HG02763 (cell line): ENCODE measurements around the gene MAGI2.
"Not testable (repeated sequence)": the region's sequence is repeated elsewhere in the genome, so short reads cannot be mapped to it uniquely, and the experiment has no call there.

Source experiments
- ATAC-seq: cut with Tn5 transposase; IDR thresholded peaks from one replicate; pipeline ENCODE4 v1.9.1; 2021; ENCODE audit warnings: mild to moderate bottlenecking, moderate library complexity; ENCODE audit not compliant: unreplicated experiment

Gene MAGI2

DNA sequence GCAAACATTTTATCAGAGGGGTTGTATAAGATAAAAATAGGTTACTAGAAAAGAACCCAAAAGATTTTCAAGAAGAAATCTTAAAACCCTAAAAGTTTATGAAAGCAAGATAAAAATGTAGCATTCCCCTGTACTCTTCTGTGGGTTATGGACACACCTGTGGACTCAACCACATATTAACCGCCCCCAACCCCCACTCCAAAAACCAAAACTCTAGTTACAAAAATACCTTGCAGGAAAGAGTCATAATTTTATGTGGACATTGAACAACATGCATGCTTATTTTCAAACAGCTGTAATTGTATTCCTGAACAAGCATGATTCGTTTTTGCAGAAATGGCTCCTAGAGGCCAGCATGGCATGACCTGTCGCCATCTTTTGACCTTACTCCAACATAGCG, 1188.0 kb downstream of the MAGI2 start:
- ATAC-seq = no peak

DNA sequence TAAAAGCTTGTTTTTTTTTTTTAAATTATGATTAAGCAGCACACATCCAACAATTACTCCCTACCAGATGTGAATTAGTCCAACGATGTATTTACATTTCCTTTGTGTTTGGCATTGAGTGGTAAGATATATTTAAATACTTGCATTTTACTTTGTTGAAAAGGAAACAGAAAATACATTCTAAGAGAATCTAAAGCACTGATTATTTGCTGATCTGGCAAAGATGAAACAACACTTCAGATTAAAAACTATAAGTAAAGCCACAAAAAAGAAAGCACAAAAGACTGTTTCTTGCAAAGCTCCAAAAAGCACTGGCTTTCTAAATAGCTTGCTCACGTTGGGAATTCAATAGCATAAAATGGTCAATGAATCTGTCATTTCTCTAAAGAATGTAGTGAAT, 1188.4 kb downstream of the MAGI2 start:
- no peak for ATAC-seq

DNA sequence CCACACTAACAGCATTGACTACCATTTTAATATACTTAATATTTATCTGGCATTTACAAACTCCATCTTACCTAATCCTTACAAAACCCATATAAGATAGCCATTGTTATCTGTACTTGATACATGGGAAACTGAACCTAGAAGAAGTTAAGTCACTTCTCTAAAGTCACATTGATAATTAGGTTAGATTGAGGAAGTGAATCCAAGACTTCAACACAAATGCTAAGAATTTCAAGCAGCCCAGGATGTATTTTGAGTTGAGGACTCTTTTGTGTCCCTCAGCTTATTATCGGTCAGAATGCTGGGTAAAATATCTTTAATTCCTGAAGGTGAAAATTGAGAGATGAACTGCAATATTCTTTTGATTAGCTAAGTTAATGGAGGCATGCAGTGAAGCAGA, 1189.4 kb downstream of the MAGI2 start:
- no peak for ATAC-seq

DNA sequence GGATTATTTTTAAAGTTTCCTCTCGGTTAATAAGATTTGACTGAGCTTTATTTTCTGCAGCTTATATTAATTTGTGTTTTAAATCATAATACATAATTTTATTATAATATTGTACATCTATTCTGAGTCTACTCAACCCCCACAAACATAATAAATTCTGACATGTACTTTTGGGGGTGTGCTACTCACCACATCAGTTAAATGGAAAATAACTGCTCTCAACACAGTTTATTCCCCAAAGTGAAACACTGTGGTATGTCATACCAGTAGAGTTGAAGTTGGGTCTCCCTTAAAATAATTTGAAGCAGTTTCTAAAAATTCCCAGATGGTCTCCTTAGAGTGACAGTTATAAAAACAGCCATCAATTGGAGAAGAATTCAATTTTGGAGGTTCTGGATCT, 1191.7 kb downstream of the MAGI2 start:
- ATAC-seq = no peak

DNA sequence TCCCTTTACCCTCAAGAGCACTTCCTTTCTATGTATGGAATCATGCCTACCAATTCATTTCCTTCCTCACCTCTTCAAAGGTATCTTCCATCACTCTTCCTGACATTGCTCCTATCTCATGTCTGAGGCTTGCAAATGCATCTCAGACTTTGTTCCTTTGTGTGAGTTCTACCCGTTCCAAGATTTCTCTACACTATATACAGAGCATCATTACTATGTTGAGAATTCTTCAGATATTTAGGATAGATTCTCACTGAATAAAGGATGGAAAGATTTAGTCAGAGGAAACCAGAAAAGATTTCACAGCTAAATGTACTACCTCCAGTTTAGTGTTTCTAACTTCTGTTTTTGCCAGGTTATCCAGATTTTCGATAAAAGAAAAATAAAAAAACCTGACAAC, 1192.2 kb downstream of the MAGI2 start:
- no peak for ATAC-seq

DNA sequence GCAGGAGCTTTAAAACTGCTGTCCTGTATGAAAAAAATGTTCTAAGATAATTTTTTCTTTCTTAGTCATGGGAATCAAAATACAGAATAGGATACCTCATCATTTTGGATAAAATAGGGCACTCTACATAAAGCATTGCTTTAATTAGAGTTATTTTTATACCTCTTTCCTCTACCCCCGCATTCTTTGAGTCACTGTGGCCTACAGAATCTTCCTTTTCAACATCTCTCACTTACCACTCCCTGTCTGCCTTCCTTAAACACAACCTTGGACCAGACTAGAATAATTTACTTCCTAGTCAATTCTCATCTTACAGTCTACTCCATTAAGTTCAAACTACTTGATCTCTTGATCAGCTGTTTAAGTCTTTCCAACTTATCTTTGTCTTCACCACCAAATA, 1192.6 kb downstream of the MAGI2 start:
- no peak for ATAC-seq

DNA sequence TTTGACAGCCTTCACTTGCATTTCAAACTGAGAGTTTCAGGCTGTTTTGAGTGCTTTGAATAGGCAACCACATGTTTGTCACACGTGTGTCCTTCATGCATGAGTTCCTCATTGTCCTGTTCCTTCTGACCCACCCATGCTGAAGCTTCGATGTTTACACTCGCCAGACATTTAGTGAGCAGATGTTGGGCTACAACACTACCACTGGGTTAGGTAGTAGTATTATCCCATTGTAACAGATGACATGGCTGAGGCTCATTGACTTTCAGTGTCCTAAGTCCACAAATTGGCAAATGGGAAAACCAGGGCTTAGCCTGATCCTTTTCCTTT, 1198.8 kb downstream of the MAGI2 start:
- ATAC-seq = no peak

DNA sequence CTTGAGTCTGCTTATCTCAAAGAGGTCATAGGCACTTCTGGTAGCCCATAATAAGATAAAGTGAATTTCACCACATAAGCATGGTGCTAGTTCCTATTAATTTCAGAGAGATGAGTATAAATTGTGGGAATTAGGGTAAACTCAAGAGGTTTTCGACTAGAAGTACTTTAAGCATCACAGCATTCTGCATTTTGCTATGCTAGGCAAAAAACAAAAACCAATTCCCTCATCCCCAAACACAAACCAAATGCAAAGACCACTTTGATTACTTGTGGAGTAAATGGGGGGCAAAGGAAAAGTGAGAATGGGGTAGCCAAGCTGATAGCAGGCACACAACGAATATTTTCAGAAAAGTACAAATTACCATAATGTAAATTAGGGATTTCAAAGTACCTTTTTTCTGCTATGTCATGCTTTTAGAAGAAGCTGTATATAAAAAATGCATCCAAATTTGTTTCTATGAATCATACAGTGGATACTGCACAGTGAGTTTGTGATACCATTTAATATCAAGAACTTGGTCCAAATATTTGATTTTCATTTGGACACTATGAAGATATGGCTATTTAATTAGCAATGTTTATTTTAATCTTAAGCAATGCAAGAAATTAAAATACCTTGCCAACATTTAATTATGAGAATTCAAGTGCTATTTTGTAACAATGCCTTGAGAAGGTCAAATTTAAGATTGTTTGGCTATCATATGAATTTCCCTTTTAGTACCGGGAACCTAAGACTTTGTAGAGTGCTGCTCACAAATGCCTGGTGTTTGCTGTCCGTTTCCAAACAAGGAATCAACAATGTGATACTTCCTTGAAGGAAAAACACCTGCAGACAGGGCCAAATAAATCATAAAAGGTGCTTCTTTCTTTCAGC, 1199.4 kb downstream of the MAGI2 start:
- no peak for ATAC-seq

DNA sequence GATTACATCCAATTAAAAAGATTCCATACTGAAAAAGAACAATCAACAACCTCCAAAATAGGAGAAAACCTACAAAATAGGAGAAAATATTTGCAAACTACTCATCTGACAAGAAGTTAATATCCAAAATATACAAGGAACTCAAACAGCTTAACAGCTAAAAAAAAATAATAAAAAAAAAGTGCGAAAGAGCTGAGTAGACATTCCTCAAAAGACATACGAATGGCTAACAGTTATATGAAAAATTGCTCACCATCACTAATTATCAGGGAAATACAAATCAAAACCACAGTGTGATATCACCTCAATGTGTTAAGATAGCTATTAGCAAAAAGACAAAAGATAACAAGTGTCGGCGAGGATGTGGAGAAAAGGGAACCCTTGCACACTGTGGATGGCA, 1204.6 kb downstream of the MAGI2 start:
- ATAC-seq = no peak

DNA sequence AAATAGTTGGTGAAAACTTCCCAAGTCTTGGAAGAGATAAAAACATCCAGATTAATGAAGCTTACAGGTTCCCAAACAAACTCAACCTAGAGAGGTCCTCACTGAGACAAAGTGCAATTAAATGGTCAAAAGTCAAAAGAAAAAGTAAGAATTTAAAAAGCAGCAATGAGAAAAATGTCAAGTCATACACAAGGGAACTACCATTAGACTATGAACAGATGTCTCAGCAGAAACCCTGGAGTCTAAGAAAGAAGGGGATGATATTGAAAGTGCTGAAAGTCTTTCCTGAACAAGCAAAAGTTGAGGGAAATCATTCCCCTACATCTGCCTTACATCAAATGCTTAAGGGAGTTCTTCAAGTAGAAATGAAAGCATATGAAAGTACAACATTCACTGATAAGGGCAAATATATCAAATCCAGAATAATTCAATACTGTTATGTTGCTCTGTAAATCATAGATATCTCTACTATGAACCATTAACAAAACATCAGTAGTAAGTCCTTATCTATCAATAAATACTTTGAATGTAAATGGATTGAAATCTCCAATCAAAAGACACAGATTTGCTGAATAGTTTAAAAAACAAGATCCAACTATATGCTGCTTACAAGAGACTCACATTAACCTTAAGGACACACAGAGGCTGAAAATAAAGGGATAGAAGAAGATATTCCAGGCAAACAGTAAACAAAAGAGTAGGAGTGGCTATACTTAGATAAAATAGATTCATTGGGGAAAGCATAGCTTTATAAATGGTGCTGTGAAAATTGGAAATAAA, 1205.4 kb downstream of the MAGI2 start:
- no peak for ATAC-seq

DNA sequence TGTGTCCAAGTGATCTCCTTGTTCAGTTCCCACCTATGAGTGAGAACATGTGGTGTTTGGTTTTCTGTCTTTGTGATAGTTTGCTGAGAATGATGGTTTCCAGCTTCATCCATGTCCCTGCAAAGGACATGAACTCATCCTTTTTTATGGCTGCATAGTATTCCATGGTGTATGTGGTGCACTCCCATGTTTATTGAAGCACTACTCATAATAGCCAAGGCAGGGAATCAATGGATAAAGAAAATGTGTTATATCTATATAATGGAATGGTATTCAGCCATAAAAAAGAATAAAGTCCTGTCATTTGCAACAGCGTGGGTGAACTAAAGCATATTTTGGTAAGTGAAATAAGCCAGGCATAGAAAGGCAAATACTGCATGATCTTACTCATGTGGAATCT, 1213.3 kb downstream of the MAGI2 start:
- not testable (repeated sequence) for ATAC-seq

DNA sequence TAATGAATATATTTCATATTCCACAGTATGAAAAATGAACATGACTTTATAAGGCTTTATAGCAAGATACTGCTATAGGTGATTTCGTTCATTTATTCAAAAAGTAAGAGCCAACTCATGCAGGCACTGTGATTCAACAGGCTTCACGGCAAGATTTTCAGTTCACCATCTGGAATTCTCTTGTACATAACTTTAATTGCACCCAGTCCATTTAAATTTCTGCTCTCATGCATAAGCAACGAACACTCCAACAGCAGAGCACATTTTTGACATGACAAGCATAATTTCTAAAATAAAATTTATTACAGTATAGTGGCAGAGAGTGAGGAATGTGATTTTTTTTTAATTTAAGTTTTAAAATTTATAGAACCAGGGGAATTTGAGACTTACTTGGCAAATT, 1218.8 kb downstream of the MAGI2 start:
- ATAC-seq = no peak

DNA sequence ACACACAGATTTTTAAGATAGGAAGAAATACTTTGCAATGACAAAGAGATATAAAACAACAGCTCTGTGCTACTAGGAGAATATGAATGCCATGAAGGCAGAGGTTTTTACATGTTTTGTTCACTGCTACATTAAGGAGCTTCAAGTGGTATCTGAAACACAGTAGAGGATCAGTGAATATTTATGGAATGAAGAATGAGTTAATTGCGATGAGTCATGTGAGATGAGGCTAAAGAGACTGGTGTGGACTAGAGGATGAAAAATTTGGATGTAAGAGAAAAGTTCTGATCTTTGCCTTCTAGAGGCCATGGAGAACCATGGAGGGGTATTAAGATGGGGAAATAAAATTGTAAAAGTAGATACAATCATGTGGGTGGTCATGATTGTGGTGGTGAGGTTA, 1220.7 kb downstream of the MAGI2 start:
- ATAC-seq = no peak

DNA sequence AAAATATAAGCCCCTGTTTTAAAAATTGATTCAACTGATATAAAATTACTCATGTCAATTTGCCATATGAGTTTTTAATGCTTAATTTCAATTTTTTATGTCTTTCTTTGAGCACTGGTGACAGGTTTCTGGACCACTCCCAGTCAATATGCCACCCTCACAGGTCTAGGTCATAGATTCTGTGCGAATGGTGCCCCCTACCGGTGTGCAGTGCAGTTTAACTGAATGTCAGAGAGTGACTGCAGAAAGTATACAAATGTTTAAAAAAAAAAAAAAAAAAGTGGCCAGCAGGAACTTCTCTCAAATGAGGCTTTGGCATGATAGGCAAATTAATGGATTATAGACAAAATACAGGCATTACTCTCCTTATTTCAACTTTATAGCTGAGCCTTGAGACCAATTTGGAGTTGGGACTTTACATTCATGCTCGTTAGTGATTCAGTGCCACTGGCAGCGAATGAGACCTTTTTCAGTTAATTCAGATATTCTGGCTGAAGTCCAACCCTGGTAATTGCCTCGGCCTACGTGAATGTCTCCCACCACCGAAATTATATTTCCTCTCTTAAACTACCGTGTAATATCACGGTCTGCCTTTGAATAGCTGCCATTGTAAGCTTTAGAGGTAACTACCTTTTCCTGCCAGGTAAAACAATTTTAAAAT, 1227.3 kb downstream of the MAGI2 start:
- ATAC-seq = no peak

DNA sequence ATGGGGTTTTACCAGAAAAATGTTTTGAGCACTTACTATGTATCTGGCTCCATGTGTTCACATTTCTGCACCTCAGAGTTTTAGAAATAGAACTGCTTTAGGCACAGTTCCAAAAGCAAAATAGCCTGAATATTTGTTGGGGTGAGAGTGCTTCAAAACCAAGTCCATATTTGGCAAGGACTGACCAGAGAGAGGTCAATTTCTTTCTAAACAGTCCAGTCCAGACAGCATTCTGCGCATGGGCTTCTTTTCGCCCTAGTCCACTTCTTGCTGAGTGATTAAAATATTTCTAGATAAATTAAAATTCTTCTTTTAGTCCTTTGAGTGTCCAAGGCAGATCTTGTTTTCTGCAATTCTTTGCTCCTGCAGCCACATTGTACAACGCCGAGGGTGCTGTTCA, 1227.9 kb downstream of the MAGI2 start:
- no peak for ATAC-seq

DNA sequence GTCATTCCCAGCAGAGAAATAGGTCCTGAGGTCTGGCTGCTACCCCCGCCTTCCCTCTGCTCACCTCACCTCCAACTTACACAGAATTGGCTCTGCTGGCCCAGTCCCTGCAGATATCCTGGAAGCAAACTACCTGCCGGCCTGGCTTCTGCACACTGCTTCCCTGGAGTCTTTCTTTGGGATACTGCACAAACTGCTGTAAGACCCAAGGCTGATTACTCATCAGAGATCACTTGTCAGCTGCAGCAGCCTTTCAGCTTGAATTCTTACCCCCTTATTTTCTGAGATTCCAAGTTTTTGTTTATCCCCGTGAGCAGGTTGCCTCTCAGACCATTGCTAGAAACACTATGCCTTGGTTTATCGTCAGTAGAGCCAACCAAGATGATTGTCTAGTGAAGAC, 1228.5 kb downstream of the MAGI2 start:
- ATAC-seq = no peak

DNA sequence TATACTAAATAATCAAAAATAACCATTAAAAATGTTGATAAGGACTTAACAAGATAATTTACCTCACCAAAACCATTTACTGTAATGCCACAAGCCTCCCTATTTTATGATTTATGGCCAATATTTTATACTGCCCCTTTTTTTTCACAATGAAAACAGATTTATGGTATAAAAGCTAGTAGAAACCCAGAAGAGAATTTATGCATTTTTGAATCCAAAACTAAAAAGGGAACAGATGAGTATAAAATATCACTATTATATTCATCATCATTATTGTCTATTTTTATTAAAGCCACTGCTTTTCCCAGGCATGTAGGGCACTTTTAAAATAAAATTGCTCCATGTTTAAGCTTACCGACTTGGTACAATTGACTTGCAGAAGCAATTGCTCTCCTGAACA, 1229.9 kb downstream of the MAGI2 start:
- ATAC-seq = no peak

DNA sequence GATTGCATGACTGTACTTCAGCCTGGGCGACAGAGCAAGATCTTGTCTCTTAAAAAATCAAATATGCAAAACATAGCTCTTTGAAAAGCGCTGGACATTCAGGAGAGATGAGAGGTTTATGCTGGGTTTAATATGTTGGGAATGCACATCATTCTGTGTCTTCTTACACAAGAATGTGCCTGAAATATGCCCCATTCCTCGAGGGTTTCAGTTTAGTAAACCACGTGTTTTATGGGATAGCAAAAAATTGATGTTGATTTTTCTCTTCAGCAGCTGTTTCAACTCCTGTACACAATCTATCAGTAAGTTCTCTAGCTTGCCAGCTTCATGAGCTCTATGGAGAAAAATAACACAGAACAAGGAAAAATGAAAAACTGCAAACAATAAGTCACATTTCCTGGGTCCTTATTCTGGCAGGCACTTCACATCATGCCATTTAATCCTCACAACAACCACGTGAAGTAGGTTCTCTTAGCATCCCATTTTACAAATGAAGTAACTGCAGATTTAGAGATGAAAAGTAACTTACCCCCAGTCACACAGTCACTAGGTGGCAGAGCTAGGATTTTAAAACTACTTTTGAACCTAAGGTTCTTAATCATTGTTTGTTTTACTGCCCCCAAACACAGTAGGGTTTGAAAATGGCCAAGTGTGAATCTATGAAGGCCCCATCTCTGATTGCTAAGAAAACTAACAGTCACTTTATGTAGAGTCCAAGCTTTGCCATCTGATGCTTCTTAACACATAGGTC, 1231.3 kb downstream of the MAGI2 start:
- ATAC-seq = no peak

DNA sequence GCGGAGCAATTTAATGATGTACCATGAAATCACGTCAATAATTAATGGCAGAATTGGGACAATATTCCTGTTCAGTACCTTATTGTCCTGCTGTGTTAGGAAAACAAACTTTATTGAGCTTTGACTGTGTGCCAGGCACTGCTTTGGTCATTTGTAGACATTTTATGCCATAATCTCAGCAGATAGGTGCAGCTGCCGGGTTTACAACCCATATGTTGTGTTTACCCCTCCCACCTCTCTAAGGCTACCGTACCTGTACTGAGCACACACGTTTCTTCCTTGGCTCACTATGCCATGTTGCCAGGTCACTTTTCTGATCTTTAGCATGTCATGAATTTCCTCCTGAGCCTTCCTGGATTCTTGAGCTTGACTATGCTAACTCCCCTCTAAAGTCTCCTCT, 1232.7 kb downstream of the MAGI2 start:
- ATAC-seq = no peak

DNA sequence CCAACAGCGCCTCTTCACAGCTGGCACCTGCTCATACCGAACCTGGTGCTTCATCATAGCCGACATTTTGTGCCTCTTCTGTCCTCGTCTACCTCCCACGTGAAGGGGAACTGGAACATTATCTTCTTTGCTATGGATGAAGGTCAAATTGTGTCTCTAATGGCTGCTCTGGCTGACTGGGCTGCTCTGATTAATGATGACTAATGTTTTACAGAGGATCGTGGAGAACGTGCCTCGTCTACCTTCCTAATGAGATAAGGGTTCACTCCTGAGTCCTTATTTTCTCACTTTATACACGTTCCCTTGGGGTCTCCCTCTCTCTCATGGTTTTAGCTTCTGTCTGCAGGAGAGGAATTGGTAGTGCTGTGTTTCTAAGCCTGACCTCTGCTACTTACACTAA, 1234.6 kb downstream of the MAGI2 start:
- no peak for ATAC-seq

DNA sequence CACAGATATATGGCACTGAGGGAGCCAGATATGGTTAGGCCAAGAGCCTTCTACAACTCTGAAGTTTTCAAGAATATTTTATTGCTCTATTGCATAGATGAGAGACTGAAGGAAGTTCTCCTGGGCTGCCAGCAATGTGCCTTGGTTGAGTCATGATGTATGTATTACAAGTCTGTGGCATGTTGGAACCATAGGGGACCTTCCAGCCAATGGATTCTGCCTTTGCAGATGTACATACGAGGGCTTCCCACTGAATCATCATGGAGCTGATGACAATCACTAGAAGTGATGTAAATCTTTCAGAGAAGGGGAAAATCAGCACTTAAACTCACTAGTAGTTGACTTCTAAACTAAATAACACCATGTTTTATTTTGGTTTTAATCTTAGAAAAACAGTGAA, 1235.4 kb downstream of the MAGI2 start:
- ATAC-seq = no peak
